NCI-H2196 treated with DMSO at 0.1 percent for 48 hours (cell line): ENCODE measurements around the gene CEBPA.

ENCODE experiments used
- DNase-seq: peaks from one replicate; lab custom pipeline; 2025; ENCODE audit not compliant: unreplicated experiment; lab: John Stamatoyannopoulos, UW

CEBPA gene

GRCh38 chr19:33252418-33252962 is 49.8 kb downstream of the CEBPA start:
- no peak for DNase-seq

GRCh38 chr19:33251526-33252090 is 50.7 kb downstream of the CEBPA start:
- DNase-seq = no peak

- DNase-seq = no peak
Observed at GRCh38 chr19:33251076-33251475, 51.3 kb downstream of the CEBPA start.

- DNase-seq = no peak
Observed at GRCh38 chr19:33250500-33250899, 51.8 kb downstream of the CEBPA start.
